HL-60 (cell line): Measurements from ENCODE around the gene NEDD4L.

Experiments used
- DNase-seq, 2 experiments: peaks; one replicate each; pipeline ENCODE4 v3.0.0-alpha.2; 2010 to 2020; ENCODE audit warnings: low read depth in 1 of 2, low spot score in 1 of 2
- H3K27ac ChIP-seq: fragments of 250-450 bp; sonication (Bioruptor Pico); replicated peaks from 2 replicates; pipeline ENCODE4 v1.5.1; 2020; ENCODE audit warnings: mild to moderate bottlenecking, moderate library complexity
- H3K27me3 ChIP-seq: fragments of 250-450 bp; sonication (Bioruptor Pico); 2 replicates; pipeline ENCODE4 v1.5.1; 2021; ENCODE audit warnings: mild to moderate bottlenecking, moderate library complexity; ENCODE audit not compliant: insufficient read depth, poor library complexity, severe bottlenecking
- H3K4me3 ChIP-seq: replicated peaks from 2 replicates; pipeline ENCODE4 v1.5.1; 2011; ENCODE audit warnings: mild to moderate bottlenecking, control low read depth, low read length; ENCODE audit not compliant: insufficient read depth
- GABPA ChIP-seq: IDR thresholded peaks from 2 replicates; pipeline ENCODE4 v1.6.1; 2012; ENCODE audit warnings: low read depth
- POLR2AphosphoS5 ChIP-seq: IDR thresholded peaks from 2 replicates; pipeline ENCODE4 v1.6.1; 2012; ENCODE audit warnings: low read depth
- REST ChIP-seq: IDR thresholded peaks from 2 replicates; pipeline ENCODE4 v1.6.1; 2012; ENCODE audit warnings: low read depth; ENCODE audit not compliant: insufficient replicate concordance
- SPI1 ChIP-seq: IDR thresholded peaks from 2 replicates; pipeline ENCODE4 v1.6.1; 2012; ENCODE audit warnings: low read depth, mild to moderate bottlenecking, borderline replicate concordance
- TF ChIP-seq, protein P1 (sequence below): IDR thresholded peaks from one replicate; pipeline ENCODE4 v1.5.1; 2011; ENCODE audit warnings: low read length, control low read depth, inconsistent platforms; ENCODE audit not compliant: insufficient read depth

Gene NEDD4L

GRCh38 chr18:58303363-58303762 is 259.3 kb downstream of the NEDD4L start:
- TF ChIP-seq POLR2AphosphoS5, result no peak
- TF ChIP-seq SPI1, result no peak
- TF ChIP-seq GABPA, result no peak
- TF ChIP-seq REST, result no peak
- TF ChIP-seq, protein P1, sequence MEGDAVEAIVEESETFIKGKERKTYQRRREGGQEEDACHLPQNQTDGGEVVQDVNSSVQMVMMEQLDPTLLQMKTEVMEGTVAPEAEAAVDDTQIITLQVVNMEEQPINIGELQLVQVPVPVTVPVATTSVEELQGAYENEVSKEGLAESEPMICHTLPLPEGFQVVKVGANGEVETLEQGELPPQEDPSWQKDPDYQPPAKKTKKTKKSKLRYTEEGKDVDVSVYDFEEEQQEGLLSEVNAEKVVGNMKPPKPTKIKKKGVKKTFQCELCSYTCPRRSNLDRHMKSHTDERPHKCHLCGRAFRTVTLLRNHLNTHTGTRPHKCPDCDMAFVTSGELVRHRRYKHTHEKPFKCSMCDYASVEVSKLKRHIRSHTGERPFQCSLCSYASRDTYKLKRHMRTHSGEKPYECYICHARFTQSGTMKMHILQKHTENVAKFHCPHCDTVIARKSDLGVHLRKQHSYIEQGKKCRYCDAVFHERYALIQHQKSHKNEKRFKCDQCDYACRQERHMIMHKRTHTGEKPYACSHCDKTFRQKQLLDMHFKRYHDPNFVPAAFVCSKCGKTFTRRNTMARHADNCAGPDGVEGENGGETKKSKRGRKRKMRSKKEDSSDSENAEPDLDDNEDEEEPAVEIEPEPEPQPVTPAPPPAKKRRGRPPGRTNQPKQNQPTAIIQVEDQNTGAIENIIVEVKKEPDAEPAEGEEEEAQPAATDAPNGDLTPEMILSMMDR, result no peak
- Histone ChIP-seq H3K4me3 (no peak overlapping the region), H3K27ac (no peak overlapping the region), H3K27me3 (peaks cover 2% of the 10 kb centered on the region)
- DNase-seq, result no peak

DNA sequence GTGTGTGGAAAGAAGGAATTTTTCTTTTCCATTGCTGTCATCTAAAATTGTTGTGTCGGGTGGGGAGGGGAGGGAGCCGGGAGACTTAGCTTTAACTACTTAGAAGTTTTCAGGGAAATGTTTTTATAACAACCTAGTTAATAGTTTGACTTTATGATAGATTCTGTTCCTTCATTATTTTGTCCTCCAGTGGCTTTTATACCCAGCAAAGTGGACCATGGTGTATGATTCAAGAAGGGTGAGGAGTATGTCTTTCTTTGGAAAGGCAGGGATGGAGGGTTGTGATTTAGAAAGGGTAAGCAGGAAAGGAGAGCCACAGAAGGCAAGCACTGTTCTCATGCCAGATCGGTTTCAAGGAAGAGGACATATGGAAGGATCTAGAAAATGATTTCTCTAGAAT is 261.8 kb downstream of the NEDD4L start:
- TF ChIP-seq GABPA (no peak), POLR2AphosphoS5 (no peak), SPI1 (no peak), REST (no peak)
- TF ChIP-seq, protein P1, result no peak
- H3K4me3 ChIP-seq, result no peak overlapping the region
- no peak overlapping the region for H3K27ac ChIP-seq
- DNase-seq, result no peak
- peaks cover 2% of the 10 kb centered on the region for H3K27me3 ChIP-seq

- Histone ChIP-seq H3K27ac (no peak overlapping the region), H3K4me3 (no peak overlapping the region), H3K27me3 (peaks cover 2% of the 10 kb centered on the region)
- TF ChIP-seq GABPA (no peak), POLR2AphosphoS5 (no peak), SPI1 (no peak), REST (no peak)
- TF ChIP-seq, protein P1, result no peak
- DNase-seq, result no peak
Measured at GRCh38 chr18:58307441-58307840, 263.4 kb downstream of the NEDD4L start.
